Aorta (tissue), 5 donors: Measurements from ENCODE around the gene TRIP11. TPM values are rescaled to one million over a fixed set of nuclear protein-coding genes. Genes with fewer than 3 reads are reported as not detected.
A peak's percentile ranks its signal among the peaks of the same experiment; 100 is the strongest.

Experiments used
- ATAC-seq: fragments of 200-7000 bp; cut with Tn5 transposase; one replicate; pipeline ENCODE4 v1.9.1; 2022; ENCODE audit warnings: moderate library complexity; ENCODE audit not compliant: low FRiP score
- DNase-seq, 2 donors: peaks; one replicate each; pipeline ENCODE4 v3.0.0-alpha.2; 2020
- H3K27ac ChIP-seq, 2 donors: one replicate each; pipeline ENCODE4 v1.5.1; 2013; ENCODE audit warnings: low read length in 2 of 2, mild to moderate bottlenecking in 2 of 2, moderate library complexity in 2 of 2, control low read depth in 1 of 2, inconsistent platforms in 1 of 2, low read depth in 1 of 2
- H3K27me3 ChIP-seq, 2 donors: one replicate each; pipeline ENCODE4 v1.6.1; 2013; ENCODE audit warnings: control low read depth in 1 of 2, low read length in 1 of 2, mild to moderate bottlenecking in 1 of 2, moderate library complexity in 1 of 2; ENCODE audit not compliant: insufficient read depth in 2 of 2, control insufficient read depth in 1 of 2
- H3K36me3 ChIP-seq, 2 donors: one replicate each; pipeline ENCODE4 v1.6.1; 2013; ENCODE audit warnings: control low read depth in 1 of 2, low read length in 1 of 2, mild to moderate bottlenecking in 1 of 2; ENCODE audit not compliant: insufficient read depth in 2 of 2, control insufficient read depth in 1 of 2
- H3K4me1 ChIP-seq, 2 donors: one replicate each; pipeline ENCODE4 v1.6.1; 2013; ENCODE audit warnings: low read length in 2 of 2, control low read depth in 1 of 2, mild to moderate bottlenecking in 1 of 2, moderate library complexity in 1 of 2; ENCODE audit not compliant: insufficient read depth in 2 of 2, control insufficient read depth in 1 of 2
- H3K4me3 ChIP-seq, 2 donors: one replicate each; pipeline ENCODE4 v1.5.1; 2013; ENCODE audit warnings: low read length in 2 of 2, control low read depth in 1 of 2, mild to moderate bottlenecking in 1 of 2
- H3K9me3 ChIP-seq: one replicate; pipeline ENCODE4 v1.6.1; 2013; ENCODE audit warnings: mild to moderate bottlenecking, low read length; ENCODE audit not compliant: control insufficient read depth
- WGBS, 2 donors: extraction: QIAGEN DNeasy Blood & Tissue Kit; methylation state at CpG; one replicate each; pipeline ENCODE4 v1.1.7; 2013; 5-methylcytosine and 5-hydroxymethylcytosine counted together
- intact Hi-C, 2 donors: fragments of 100-400 bp; cut with DNase I; formaldehyde crosslinking; loops; one replicate each; pipeline versions ENCODE4 v1.14.2 to v1.15.0; 2022
- polyA plus RNA-seq, 2 donors: library from polyadenylated mRNA; stranded (reverse); fragments of 200-250 nt; gene quantifications; one replicate each; pipeline ENCODE4 v1.2.3, GENCODE V29; 2013
- total RNA-seq, 2 donors: library from RNA; stranded (reverse); fragmentation: NEBNext Ultra II Directional; extraction: Animal tissue kit (Norgen Biotek cat#: 25700); gene quantifications; one replicate each; pipeline ENCODE4 v1.2.1, GENCODE V29; 2021
- donor health status: healthy with polysubstance abuse.
- donor health status: Bipolar disorder and iron deficiency.
- donor health status: DM: no; HTN: no; CAD: no.
- donor health status: DM: no; HTN: no; CAD: no.
- donor health status: DM: yes; HTN: yes; CAD: no.

TRIP11 gene
- total and polyA plus RNA-seq, 4 donors: 8.4 to 75.4 (median 36.2) TPM

DNA sequence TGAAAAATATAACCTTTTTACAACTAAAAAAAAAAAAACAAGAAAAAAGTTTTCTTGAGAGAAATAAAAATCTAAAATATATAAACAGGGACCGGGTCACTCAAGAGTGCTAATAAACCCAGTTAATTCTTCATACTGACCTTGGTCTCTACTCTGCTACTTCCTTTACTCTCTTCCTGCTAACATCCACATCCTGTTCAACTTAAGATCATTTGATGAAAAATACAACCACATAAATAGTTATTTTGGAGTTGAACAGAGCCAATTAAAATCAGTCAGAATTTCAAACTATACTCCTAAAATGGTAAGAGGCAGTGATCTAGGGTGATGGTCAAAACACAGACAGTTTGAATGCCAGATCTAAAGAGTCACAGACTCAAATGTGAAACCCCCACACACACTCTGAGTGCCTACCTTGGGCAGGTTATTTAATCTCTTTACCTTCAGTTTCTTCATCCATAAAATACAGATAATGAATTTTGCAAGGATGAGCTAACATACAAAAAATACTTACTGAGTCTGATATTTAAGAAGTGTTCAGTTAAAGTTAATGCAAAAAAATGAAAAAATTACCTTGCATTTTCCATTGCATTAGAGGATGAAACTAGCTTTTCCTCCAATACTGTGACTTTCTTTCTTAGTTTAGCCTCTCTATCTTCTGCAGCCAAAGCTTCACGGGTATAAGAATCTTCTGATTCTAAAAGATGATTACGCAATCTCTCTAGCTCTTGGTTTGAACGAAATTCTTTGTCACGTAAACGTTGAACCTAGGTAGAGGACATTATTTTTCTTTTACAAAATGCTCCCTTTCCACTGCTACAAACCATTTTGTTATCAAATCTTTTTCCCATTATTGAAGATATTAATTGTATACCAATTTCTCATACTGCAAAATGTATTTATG is 40.9 kb downstream of the TRIP11 start:
- Histone ChIP-seq H3K9me3 (no peaks in the 10 kb centered on the region), H3K27ac (no peak overlapping the region), H3K36me3 (no peaks in the 10 kb centered on the region), H3K4me3 (no peak overlapping the region), H3K27me3 (no peaks in the 10 kb centered on the region), H3K4me1 (no peaks in the 10 kb centered on the region)
- DNase-seq: no peak
- intact Hi-C loops: loop anchor here (5.0 to 10.0 kb wide), 2 partner anchors 52 to 344 kb away; partner anchors contain the start of gene FBLN5 (in 1 of the 2)
- ATAC-seq: no peak
- WGBS, 2 donors: 67 to 69% methylated on average over 6 of the region's 6 CpGs

GRCh38 chr14:91997492-91997891 is 42.4 kb downstream of the TRIP11 start:
- Histone ChIP-seq H3K36me3 (no peaks in the 10 kb centered on the region), H3K9me3 (no peaks in the 10 kb centered on the region), H3K4me3 (no peak overlapping the region), H3K27me3 (no peaks in the 10 kb centered on the region), H3K27ac (no peak overlapping the region), H3K4me1 (no peaks in the 10 kb centered on the region)
- ATAC-seq: no peak
- DNase-seq: no peak
- intact Hi-C loops: loop anchor here (5.0 to 10.0 kb wide), 2 partner anchors 50 to 343 kb away; partner anchors contain the start of gene FBLN5 (in 1 of the 2)

DNA sequence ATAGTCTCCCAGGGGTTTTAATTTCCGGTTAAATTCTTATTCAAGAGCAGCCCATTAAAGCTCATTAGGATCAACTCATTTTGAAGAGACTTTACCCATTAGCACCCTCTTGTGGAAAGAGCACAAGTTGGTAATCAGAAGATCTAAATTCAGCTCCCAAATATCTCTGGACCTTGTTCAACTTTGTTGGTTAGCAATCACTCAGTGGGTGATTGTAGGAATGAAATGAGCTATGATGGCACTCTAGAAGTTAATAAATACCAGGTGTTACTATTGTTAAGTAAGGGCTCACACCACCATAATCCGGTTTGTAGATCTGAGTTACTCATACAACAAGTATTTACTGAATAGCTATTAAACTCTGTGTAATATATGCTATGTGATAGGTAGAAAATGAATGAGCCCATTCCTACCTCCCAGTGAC is 42.9 kb downstream of the TRIP11 start:
- Histone ChIP-seq H3K4me1 (no peaks in the 10 kb centered on the region), H3K9me3 (no peaks in the 10 kb centered on the region), H3K4me3 (no peak overlapping the region), H3K36me3 (no peaks in the 10 kb centered on the region), H3K27ac (no peak overlapping the region), H3K27me3 (no peaks in the 10 kb centered on the region)
- peak; percentile 79 for ATAC-seq
- intact Hi-C loops: loop anchor here (5.0 to 10.0 kb wide), 2 partner anchors 50 to 342 kb away; partner anchors contain the start of gene FBLN5 (in 1 of the 2)
- WGBS, 2 donors: 4% methylated on average over 2 of the region's 2 CpGs
- no peak for DNase-seq

- Histone ChIP-seq H3K36me3 (peaks cover 0 to 3% of the 10 kb centered on the region in 2 donors), H3K27me3 (no peaks in the 10 kb centered on the region), H3K27ac (no peak overlapping the region), H3K4me1 (peaks cover 2 to 11% of the 10 kb centered on the region in 2 donors), H3K4me3 (no peak overlapping the region), H3K9me3 (no peaks in the 10 kb centered on the region)
- DNase-seq (no peak), ATAC-seq (no peak)
- intact Hi-C loops: no loop called here
- WGBS, 2 donors: 31 to 32% methylated on average over 3 of the region's 3 CpGs
Measured at GRCh38 chr14:91987192-91987591, 52.7 kb downstream of the TRIP11 start.

DNA sequence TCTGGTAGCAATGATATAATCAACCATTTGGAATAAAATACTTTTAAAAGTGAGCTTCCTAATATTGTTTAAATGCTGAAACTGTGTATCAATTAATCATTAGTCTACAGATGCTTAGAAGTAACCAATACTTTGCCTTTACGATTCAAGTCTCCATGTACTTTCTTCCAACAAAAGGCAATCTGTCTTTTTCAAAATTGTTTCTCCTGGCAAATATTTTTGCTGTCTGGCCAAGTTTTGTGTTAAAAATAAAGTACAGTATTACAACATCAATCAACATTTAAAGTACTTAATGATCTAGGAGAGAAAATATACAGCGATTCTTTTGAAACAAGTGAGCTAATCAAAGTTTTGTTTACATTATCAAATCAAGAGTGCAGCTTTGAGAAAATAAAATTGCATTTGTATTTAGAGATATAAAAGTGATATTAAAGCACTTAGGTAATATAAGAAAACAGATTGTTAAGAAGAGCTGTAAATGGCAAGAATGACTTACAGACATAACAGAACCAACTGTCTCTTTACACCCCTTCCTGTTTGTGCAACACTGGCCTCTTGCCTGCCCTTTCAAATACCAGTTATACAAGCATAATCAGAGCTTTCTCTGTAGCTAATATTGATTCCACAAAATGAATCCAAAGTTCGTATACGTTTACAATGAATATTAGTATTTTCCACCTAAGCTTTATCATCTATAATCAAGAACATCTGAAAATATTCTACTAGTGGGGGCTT is 54.2 kb downstream of the TRIP11 start:
- Histone ChIP-seq H3K27me3 (no peaks in the 10 kb centered on the region), H3K4me3 (no peak overlapping the region)
- intact Hi-C loops: no loop called here

DNA sequence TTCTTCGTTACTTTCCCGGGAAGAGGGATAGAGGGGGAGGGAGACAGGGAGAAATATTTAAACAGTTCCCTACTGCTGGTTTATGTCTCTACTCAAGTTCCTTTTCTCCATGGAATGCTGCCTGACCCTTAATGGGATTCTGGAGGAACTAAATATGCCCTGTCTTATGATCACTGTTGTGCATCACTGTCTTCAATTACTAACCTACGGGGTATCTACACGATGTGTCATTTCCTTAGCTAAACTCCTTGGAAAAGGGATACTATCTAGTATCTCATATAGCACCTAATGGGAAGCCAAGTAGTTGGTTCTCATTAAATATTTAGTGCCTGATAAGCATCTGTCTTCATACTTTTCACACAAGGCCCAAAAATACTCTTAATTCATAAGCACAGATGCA is 54.9 kb downstream of the TRIP11 start:
- H3K27ac ChIP-seq: no peak overlapping the region
- intact Hi-C loops: no loop called here
- H3K4me1 ChIP-seq: peaks cover 2 to 11% of the 10 kb centered on the region in 2 donors
- no peak for DNase-seq
- WGBS, 2 donors: 12 to 20% methylated on average over 4 of the region's 4 CpGs
- H3K4me3 ChIP-seq: no peak overlapping the region
- H3K27me3 ChIP-seq: no peaks in the 10 kb centered on the region
- no peak for ATAC-seq
- H3K9me3 ChIP-seq: no peaks in the 10 kb centered on the region
- no peaks in the 10 kb centered on the region for H3K36me3 ChIP-seq

More for the DNA sequence above, 54.2 kb downstream of the TRIP11 start:
- no peaks in the 10 kb centered on the region for H3K9me3 ChIP-seq
- H3K27ac ChIP-seq: no peak overlapping the region
- ATAC-seq (no peak), DNase-seq (no peak)
- WGBS, 2 donors: 10 to 11% methylated on average over 4 of the region's 4 CpGs
- peaks cover 2 to 11% of the 10 kb centered on the region in 2 donors for H3K4me1 ChIP-seq
- H3K36me3 ChIP-seq: no peaks in the 10 kb centered on the region

GRCh38 chr14:91983588-91983987 is 56.3 kb downstream of the TRIP11 start:
- no peak overlapping the region for H3K27ac ChIP-seq
- no peak for ATAC-seq
- 15% methylated on average over 4 of the region's 4 CpGs for WGBS, 2 donors
- H3K4me3 ChIP-seq: no peak overlapping the region
- H3K27me3 ChIP-seq: no peaks in the 10 kb centered on the region
- peaks cover 2 to 16% of the 10 kb centered on the region in 2 donors for H3K4me1 ChIP-seq
- no peak for DNase-seq
- intact Hi-C loops: loop anchor here (5.0 kb wide), 2 partner anchors 36 to 81 kb away; partner anchors contain the start of gene FBLN5 (in 1 of the 2)
- no peaks in the 10 kb centered on the region for H3K9me3 ChIP-seq
- H3K36me3 ChIP-seq: no peaks in the 10 kb centered on the region

GRCh38 chr14:91980157-91980556 is 59.7 kb downstream of the TRIP11 start:
- H3K4me3 ChIP-seq: no peak overlapping the region
- no peak for DNase-seq
- no peaks in the 10 kb centered on the region for H3K36me3 ChIP-seq
- ATAC-seq: peak; percentile 64
- H3K27ac ChIP-seq: no peak overlapping the region
- peaks cover 0 to 12% of the 10 kb centered on the region in 2 donors for H3K4me1 ChIP-seq
- intact Hi-C loops: loop anchor here (5.0 kb wide), 2 partner anchors 33 to 78 kb away; partner anchors contain the start of gene FBLN5 (in 1 of the 2)
- H3K9me3 ChIP-seq: no peaks in the 10 kb centered on the region
- no peaks in the 10 kb centered on the region for H3K27me3 ChIP-seq
